SH-SY5Y (cell line): ENCODE results near the gene NECAP2.

Experiments used
- GATA2 ChIP-seq: IDR thresholded peaks from 2 replicates; pipeline ENCODE4 v1.6.1; 2011; ENCODE audit warnings: mild to moderate bottlenecking, low read depth, low read length
- GATA3 ChIP-seq: IDR thresholded peaks from 2 replicates; pipeline ENCODE4 v1.6.1; 2011; ENCODE audit warnings: low read depth, mild to moderate bottlenecking, low read length, moderate library complexity

DNA sequence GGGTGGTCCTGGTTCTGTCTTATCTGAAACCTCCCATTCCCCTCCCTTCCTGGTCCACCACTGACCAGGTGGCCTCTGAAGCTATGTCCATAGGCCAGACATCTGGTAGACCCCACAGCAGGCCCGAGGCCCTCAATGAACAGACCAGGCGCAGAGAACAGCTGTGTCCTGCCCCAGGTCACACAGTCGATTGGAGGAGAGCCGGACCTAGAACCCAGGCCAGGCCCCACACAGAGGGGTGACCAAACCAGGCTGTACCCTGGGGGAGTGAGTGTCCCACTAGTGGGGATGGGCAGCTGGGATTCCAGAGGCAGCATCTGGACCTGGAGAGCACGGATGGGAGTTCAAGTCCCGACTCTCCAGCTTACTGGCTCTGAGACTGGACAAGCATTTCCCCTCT is 44.4 kb downstream of the NECAP2 start:
- no peak for TF ChIP-seq GATA2
- TF ChIP-seq GATA3 = no peak
